ENCODE results near the gene SPART.
A peak's percentile ranks its signal among the peaks of the same experiment; 100 is the strongest.
"Not testable (repeated sequence)": the region's sequence is repeated elsewhere in the genome, so short reads cannot be mapped to it uniquely, and the experiment has no call there.

The SPART gene

DNA sequence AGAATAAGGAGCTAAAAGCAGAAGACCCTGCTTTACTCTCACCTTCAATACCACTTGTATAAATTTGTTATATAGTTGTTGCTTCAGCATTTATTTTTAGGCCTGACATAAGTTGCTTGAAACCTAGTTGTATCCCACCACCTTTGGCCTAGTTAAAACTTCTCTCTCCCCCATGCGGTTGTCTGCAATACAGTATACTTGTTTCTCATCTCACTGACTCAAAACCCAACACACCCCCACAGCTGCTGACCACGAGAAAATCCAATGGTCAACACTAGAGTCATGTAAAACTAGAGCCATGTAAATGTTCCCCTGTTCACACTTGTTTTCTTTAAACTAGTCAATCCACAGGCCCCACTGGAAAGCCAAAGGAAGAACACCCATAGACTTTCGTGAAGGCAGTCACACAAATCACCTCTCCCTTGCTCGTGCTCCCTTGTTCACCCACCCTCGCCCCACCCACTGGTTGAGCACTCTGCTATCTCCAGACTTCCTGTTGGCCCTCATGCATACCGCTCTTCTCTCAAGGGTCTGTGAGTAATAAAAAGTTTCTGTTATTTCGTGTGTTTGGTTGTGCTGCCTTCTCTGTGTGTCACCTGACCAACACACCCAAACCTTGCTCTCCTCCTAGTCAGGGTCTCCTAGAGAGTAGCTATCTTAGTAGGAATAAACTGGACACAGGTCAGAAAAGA, 35.6 kb downstream of the SPART start:
- no peak for DNase-seq

DNA sequence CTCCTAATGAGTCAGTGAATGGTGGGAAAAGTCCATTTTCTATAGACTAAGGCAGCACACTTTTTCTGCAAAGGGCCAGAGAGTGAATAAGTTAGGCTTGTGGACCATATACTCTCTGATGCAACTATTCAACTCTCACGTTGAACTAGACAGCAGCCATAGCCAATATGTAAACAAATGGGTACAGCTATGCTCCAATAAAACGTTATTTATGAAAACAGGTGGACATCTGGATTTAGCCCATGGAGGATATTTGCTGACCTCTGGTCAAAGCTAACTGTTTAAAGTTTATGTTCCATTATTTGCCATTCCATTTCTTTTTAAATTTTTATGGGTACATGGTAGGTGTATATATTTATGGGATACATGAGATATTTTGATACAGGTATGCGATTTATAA, 43.9 kb downstream of the SPART start:
- DNase-seq: no peak

DNA sequence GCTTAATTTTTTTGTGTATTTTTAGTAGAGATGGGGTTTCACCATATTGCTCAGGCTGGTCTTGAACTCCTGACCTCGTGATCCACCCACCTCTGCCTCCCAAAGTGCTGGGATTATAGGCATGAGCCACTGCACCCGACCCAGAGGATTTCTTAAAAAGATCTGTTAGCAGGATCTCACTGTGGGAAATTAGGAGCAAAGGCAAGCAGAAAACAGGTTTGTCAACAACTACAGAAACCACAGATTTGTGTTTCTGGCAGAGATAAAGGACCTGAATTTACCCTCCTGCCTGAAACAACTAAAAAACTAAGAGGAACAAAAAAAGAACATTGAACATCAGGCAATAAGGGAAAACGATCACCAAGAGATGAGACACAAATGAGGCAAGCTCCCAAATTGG, 46.7 kb downstream of the SPART start:
- DNase-seq: not testable (repeated sequence)

DNA sequence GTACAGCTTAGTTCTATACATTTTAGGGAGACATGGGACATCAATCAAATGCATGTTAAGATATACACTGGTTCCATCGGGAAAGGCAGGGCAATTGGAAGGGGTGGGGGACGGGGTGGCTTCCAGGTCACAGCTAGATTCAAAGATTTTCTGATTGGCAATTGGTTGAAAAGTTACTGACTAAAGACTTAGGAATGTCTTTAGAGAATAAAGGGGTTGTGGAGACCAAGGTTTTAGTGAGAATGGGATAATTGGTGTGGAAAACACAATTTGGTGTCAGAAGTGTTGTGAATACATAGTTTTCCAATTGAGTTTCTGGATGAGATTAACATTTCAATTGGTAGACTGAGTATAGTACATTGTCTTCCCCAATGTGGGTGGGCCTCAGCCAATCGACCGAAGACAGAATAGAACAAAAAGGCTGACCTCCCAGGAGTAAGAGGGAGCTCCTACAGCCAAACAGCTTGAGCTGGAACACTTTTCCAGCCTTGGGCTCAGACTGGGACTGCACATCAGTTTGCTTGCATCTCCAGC, 47.6 kb downstream of the SPART start:
- no peak for DNase-seq

DNA sequence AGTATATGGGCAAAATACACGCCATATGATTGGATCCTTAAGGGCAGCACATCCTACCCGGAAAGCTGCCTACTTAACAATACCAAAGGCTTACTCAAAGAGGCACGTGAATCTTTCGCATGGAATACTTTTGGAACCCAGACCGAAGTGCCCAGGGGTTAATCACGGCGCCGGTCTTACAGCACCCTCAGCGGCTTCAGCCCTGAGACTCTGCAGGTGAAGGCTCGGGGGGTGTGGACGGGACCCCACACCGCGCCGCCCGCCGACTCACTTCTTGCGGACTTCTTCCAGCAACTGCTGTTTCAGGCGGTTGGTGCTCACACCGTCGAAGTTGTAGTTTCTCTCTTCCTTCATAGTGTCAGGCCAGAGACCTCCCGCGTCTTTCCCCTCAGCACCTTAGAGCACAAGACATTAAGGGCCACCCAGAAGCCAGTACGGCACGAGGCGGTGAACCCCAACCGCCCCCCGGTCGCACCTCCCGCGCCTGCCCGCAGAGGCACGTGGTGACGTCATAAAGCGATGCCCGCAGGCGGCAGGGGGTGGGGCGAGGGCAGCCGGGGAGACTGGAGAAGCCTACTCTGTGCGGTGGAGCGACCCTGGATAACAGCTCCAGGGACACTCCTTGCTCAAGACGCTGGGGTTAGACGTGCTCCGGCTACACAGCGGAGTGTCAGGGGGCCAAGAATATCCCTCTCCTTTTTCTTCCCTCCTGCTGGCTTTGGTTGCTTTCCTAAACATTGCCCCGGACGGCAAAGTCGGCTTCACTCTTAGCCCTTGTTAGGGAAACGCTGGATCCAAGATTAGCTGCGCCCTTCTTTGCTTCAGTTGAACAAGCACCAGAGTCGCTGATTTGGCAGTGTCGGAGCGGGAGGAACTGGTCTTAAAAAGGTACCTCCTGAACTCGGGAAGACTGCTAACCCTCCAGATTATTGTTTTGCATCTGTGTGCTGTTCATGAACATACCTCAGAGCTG, 48.5 kb downstream of the SPART start, which contains the start of gene CCDC169:
Gene CCDC169, minus strand, starts transcription at position 449 of the 973 bp plus-strand sequence. Its CDS starts 95 bp downstream, at position 354.
- DNase-seq: peak; percentile 77

DNA sequence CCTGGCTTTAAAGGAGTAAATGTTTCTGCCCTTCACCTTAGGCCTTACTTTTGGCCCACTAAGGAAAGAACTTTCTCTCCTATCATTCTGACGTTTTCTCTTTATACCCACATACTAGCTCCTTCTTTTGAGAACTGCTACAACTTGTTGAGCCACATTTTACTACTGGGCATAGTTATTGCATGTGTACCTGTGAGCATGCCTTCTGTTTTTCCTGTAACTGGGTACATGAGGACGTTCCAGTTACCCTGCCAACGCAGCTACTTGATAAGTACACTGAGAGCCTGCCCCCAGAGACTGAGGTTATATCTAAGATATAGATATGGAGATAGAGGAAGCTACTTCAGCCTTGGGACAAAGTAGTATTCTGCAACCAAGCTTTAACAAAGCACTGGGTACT, 52.1 kb downstream of the SPART start:
- no peak for DNase-seq

DNA sequence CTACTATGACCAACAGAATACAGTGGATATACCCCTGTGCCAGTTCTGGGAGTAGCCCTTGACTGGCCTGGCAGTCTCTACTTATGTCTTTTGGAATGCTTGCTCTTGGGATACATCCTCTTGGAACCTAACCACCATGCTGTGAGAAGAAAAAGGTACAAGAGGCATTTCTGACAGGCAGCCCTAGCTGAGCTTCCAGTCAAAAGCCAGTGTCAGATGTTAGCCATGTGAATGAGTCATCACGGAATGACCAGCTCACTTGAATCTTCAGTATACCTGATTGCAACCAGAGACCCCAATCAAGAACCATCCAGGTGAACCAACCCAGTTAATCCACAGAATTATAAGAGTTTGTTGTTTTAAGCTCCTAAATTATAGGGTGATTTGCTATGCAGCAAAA, 52.7 kb downstream of the SPART start:
- DNase-seq: no peak

DNA sequence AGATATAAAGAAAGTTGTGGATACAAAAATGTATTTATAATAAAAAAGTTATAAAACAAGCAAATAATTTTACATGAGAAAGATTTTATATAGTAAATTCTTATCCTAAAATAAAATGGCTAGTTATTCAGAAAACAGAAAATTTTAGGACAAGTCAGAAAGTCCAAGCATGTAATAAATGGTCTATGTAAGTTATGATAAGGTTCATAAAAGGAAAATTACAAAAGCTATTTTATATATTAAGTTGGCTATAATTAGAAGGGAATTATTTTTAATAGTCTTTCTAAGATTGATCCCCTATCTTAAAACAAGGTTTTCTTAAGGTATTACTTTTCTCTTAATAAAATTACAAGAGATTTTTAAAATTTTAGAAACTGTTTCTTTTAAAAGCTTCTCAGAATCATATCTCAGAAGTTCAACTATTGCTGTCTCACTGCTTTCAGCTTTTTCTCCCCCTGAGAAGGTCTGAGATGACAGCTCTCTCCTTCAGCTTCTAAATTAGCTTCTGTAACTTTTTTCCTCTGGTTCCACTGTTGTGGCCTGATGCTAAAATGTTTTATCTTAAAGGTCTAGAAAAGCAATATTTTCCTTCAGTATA, 57.3 kb downstream of the SPART start:
- no peak for DNase-seq

DNA sequence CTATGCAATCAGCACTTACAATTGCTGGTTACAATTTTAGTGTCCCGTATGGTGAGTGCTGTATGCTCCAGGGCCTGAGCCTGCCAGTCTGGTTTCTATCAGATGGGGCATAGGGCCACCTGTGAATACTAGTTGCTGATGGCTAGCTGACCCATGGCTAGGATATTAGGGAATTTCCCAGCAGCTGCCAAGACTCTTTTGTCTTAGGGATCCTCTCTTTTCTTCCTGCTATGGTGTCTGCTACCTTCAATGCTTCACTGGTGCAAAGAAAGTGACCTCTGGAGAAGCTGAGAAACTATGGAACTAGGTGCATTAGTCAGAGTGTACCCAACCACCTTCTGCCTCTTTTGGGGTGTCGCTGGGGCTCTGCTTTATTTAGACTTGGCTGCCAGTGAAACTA, 60.2 kb downstream of the SPART start:
- no peak for DNase-seq

DNA sequence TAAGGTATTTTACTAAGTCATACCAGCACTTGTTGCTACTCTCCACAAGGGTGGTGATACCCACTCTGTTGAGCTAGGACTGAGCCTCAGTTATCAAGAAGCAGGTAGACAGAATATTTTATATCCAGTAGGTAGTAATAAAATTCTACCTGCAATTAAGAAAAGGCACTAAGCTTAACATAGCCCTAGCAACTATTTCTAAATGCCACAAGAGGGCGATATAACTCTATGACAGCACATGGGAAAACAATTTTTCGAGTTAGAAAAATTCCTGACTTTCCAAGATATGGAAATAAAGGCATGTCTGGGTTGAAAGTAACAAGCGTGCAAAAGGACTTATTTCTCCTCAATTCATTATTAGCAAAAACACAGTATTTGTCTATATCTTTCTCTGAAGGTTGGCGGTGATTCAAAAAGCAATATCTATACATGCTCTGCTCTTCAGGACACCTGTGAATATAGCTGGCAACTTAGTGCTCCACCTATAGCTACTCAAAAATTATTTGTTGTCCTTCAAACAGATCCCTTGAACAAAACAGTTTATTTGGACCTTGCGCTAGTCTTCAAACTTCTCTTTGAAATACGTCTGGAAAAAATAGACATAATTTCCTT, 63.3 kb downstream of the SPART start:
- no peak for DNase-seq

DNA sequence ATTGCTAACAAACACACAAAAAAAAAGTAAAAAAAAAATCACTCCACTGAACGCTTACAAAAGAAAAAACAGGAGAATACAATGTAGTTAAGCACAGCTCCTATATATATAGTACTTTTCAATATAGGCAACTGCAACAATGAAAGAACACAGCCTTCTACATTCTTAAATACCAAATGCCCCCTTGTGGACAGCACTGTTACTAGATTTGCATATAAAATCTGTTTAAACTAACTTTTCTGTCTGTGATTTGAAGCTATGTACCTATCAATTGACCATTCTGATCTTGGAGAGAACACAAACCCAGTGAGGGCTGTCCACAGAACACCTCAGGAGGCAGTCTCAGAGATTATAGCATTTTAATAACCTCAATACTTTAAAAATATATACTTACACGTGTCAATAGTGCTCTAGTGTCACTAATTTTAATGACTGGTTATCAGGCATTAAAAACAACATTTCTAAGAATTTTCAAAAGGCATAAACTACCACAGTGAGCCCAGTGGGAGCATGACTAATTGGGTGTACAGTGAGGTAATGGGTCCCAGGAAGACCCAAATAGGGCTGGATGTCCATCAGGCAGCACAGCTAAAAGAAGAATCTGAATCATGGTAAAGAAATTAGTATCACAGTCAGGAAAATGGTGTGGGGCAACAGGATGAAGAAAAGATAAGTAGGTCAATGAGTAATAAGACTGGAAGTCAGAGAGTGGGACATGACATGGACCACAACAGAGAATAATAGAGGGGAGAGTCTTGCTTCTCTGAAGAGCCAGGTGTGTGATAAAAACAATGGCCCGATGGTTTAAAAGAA, 70.8 kb downstream of the SPART start:
- peak; percentile 32 for DNase-seq

DNA sequence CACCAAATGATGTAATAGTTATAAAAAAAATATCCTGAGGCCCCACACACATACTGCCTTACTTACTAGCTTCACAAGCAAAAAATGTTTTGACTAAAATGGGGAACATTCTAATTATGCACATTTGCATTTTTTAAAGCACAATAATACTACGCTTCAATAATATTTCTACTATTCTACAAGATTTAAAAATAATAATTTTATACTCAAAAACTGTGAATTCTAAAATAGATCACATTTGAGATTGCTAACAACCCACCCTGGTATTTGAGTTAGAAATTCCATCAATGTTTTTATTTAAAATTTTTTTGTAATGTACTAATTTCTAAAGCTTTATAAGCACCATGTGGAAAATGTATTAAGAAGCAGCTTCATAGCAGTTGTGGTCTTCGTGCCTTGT, 72.8 kb downstream of the SPART start:
- DNase-seq: no peak

DNA sequence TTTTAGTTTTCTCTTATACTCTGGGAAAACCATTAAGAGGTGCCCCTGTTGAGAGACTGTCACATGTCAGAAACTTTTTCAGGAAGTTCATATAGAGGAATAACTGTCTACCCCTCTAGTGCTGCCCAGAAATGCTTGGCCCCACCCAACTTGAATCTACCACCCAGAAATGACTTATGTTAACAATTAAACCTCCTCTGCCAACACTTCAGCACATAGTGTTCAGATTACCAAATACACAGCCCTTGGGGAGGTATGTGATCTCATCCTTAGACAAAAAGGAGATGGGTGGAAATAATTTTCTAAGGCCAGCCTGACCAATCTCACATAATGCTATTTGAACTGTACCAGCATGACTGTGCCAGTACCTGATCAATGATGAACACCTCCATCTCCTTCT, 84.2 kb downstream of the SPART start:
- DNase-seq: no peak

DNA sequence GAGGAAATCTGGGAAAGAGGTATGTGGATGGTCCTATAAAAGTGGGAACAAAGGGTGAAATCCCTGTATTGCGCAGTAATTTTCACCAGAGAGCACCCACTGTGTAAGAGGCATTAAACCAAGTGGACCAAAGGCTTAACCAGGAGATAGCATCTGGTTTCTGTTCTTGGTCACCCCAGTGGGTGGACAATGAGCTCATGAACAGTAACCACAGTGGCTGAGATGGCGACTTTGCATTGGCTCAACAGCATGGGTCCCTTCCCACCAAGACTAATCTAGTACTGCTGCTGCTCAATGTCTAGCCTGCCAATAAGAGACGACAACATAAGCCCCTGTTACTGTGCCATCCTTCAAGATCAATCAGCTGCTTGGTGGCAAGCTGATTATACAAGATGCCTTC, 85.2 kb downstream of the SPART start:
- no peak for DNase-seq

DNA sequence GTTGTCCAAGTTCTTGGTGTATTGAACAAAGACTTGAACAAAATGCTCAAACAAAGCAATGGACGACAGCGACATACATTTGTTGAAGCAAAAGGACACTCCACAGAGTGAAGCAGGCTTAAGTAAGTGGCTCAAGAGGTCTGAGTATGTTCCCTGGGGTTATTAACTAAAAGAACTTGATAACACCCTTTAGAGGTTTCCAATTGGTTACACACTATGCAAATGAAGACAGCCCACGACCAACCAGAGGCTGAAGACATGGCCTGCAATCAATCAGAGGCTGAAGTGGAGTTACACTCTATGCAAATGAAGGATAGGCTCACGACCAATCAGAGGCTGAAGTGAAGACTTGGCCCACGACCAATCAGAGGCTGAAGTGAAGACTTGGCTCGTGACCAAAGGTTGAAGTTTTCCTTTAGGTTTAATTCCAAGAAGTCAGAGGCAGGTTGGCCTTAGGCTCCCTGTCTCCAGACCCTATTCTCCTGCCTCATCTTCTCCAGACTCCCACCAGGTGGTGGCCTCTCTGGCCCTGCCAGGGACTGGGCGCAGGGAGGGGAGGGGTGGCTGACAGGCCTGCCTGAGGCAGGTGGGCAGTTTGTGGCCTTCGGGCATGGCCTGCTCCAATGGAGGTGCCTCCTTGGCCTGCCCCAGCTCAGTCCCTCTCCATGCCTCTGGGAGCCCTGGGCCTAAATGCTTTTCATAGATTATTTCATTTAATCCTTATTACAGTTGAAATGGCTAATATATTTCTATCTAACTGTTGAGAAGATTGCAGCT, 86.6 kb downstream of the SPART start:
- DNase-seq: no peak

DNA sequence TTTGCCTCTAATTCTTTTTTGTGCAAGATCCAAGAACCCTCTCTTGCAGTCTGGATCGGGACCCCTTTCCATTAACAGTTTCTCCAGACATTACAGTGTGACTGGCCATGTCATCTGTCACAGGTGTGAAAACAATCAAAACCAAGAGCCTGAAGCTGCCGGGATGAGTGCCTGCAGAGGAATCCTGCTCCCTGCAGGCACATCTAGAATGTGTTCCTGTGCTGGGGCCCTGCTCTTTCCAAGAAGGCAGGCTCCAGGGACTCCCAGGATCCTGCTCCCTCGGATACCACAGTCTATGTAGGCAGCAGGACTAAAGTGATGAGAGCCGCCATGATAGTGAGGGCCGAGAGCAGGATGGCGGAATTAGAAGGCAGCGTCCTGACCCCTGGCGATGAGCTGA, 87.4 kb downstream of the SPART start:
- DNase-seq: no peak

Data from left hindlimb (tissue), 1 donor.